HG03064 (cell line): ENCODE results near the gene DAPP1.
A peak's percentile ranks its signal among the peaks of the same experiment; 100 is the strongest.

Experiments
- ATAC-seq: cut with Tn5 transposase; IDR thresholded peaks from one replicate; pipeline ENCODE4 v1.9.1; 2021; ENCODE audit warnings: low read depth; ENCODE audit not compliant: unreplicated experiment

The DAPP1 gene

GRCh38 chr4:99852199-99852749, 35.6 kb downstream of the DAPP1 start:
- no peak for ATAC-seq

DNA sequence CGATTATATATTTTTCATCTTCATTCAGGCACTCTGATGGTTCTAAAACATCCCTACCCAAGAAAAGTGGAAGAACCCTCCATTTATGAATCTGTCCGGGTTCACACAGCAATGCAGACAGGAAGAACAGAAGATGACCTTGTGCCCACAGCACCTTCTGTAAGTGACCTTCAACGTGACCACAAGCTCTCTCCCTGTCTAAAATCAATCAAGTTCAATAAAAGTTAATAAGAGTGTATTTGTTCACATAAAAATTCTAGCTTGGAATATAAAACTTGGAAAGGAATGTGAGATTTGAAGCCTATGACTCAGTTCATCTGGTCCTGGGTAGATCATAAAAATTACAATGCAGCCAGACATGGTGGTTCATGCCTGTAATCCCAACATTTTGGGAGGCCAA, 36.6 kb downstream of the DAPP1 start:
- no peak for ATAC-seq

DNA sequence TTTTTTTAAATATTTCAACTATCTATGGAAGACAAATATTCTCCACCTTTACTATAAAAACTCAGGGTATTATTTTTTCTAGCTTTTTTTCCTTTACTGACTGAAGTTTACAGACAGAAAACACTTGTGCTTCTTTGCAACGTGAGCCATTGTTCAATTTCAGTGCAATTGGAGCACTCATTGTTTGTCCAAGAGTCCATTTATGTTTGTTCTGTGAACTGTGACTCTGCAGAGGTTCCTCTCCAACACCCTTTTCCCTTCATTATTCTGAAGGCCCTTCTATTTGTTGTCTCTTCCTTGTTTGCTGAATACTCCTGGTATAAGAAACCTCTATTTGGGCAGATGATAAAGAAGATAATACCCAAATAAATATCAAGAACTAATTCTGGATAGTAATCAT, 37.4 kb downstream of the DAPP1 start:
- ATAC-seq: no peak

GRCh38 chr4:99855678-99856077, 39.1 kb downstream of the DAPP1 start:
- ATAC-seq: peak; percentile 44

- no peak for ATAC-seq
These were observed 39.5 kb downstream of the DAPP1 start for GRCh38 chr4:99856166-99856565.

- no peak for ATAC-seq
These were observed 40.7 kb downstream of the DAPP1 start for GRCh38 chr4:99857307-99857706.

GRCh38 chr4:99859618-99860017, 43.0 kb downstream of the DAPP1 start:
- peak; percentile 49 for ATAC-seq

- ATAC-seq: no peak
These were observed 43.9 kb downstream of the DAPP1 start for GRCh38 chr4:99860521-99860920.

GRCh38 chr4:99861120-99861905, 44.7 kb downstream of the DAPP1 start:
- ATAC-seq: peak; percentile 59

- no peak for ATAC-seq
These were observed 47.2 kb downstream of the DAPP1 start for GRCh38 chr4:99863804-99864203.

DNA sequence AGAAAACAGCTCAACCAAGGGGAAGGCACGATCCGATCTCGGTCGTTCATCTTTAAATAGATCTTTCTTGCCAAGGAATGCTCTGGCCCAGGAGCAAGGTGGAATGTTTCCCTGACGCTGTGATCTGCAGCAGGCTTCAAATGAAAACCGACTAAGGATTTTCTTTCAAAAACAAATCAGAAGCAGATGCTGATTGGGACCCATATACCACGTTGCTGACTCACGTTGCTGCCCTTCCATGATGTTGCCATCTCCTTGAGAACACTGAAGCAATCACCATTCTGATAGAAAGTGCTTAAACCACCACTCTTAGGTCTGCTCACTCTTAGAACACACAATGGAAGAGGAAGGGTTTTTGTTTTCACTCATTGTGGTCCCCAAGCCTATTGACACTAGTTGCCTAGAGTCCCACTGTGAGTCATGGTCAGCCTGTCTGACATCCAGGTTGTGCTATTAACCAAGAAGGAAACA, 51.5 kb downstream of the DAPP1 start:
- no peak for ATAC-seq

DNA sequence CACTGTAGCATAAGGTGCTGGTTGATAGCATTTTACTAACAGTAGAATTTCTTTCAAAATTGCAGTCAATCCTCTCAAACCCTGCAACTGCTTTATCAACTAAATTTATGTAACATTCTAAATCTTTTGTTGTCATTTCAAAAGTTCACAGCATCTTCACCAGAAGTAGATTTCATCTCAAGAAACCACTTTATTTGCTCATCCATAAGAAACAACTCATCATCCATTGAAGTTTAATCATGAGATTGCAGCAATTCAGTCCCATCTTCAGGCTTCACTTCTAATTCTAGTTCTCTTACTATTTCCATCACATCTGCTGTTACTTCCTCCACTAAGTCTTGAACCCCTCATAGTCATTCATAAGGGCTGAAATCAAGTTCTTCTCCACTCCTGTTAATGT, 55.9 kb downstream of the DAPP1 start:
- no peak for ATAC-seq

DNA sequence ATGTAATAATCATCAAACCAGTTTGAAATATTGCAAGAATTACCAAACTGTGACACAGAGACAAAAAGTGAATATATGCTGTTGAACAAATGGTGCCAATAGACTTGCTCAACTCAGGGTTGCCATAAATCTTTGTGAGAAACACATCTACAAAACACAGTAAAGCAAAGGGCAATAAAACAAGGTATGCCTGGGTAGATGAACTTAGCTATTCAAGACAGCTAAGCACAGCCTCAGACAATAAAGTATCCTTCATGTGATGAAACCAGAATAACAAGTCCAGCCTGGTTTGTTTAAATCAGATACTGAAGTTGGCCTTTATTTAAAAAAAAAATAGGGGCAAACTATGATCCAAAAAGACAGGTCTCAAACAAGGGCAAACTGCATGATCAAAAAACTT, 58.4 kb downstream of the DAPP1 start:
- ATAC-seq: no peak

GRCh38 chr4:99876946-99877345, 60.3 kb downstream of the DAPP1 start:
- ATAC-seq: no peak

- ATAC-seq: no peak
These were observed 62.0 kb downstream of the DAPP1 start for GRCh38 chr4:99878604-99879003.

GRCh38 chr4:99879458-99879857, 62.8 kb downstream of the DAPP1 start:
- ATAC-seq: no peak

GRCh38 chr4:99885063-99885664, 68.5 kb downstream of the DAPP1 start:
- ATAC-seq: no peak

- no peak for ATAC-seq
These were observed 69.1 kb downstream of the DAPP1 start for GRCh38 chr4:99885687-99886086.

DNA sequence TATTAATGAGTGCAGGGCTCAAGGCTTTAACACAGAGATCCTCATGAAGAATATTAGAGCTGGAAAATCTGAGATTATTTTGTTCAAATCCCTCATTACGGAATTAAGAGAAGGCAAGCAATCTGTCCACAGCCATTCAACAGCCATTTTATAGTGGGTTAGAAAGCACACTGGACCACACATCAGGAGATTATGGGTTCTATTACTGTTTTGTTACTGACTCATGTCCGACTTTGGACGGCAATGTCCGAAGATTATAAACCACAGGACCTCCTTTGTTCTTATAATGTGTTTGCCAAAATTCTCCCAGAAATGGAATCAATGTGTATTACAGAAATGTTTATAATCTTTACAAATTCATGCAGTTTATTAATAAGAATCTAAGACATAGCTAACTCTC, 69.5 kb downstream of the DAPP1 start:
- ATAC-seq: no peak

GRCh38 chr4:99887837-99888236, 71.2 kb downstream of the DAPP1 start:
- ATAC-seq: no peak

DNA sequence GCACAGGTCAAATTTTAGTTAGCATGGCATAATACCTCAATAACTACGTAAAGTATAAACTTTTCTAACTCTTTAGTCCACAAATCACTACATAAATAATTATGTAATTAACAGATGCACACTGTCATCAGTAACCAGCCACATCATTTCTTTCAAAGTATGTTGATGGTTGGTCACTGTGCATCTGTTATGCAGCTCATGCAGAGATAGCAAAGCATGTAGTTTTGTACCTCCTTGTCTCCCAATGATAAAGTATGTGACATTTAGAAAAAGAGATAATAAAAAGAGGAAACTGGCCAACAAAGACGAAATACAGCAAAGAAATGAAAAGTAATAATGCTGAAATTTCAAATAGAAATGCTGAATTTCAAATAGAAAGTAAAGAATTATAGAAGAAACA, 74.7 kb downstream of the DAPP1 start:
- ATAC-seq: no peak

DNA sequence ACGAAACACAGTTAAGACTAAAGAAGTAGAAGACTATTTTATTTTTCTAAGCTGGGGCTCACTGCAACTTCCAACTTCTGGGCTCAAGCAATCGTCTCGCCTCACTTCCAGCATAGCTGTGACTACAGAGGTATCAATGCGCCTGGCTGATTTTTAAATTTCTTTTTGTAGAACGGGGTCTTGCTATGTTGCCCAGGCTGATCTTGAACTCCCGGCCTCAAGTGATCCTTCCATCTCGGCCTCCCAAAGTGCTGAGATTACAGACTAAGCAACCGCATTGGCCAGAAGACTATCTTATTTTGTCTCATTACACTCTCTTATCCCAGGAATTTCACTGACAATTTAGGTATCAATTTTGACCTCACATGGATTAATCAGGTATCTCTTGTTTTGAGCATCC, 76.4 kb downstream of the DAPP1 start:
- no peak for ATAC-seq
